Activated CD4-positive, alpha-beta T cell treated with anti-CD3 and anti-CD28 coated beads for 24 hours (primary cell): Measurements from ENCODE around the gene RPS6KA2.

Experiments
- DNase-seq, 2 donors: peaks; one replicate each; pipeline ENCODE4 v3.0.0-alpha.2; 2020; ENCODE audit warnings: low read depth in 2 of 2

The RPS6KA2 gene

GRCh38 chr6:166485651-166486535 lies 141.2 kb downstream of the RPS6KA2 start:
- DNase-seq = no peak

- no peak for DNase-seq
Observed at GRCh38 chr6:166484863-166485262, 142.2 kb downstream of the RPS6KA2 start.

- DNase-seq = no peak
Observed at GRCh38 chr6:166483573-166484250, 143.3 kb downstream of the RPS6KA2 start.

GRCh38 chr6:166483026-166483425 lies 144.0 kb downstream of the RPS6KA2 start:
- no peak for DNase-seq

GRCh38 chr6:166478782-166479592 lies 148.1 kb downstream of the RPS6KA2 start:
- DNase-seq = no peak

GRCh38 chr6:166477647-166478365 lies 149.2 kb downstream of the RPS6KA2 start:
- DNase-seq = no peak

- no peak for DNase-seq
Observed at GRCh38 chr6:166476634-166477215, 150.3 kb downstream of the RPS6KA2 start.

GRCh38 chr6:166476061-166476591 lies 150.9 kb downstream of the RPS6KA2 start:
- no peak for DNase-seq

GRCh38 chr6:166474721-166475565 lies 152.1 kb downstream of the RPS6KA2 start:
- no peak for DNase-seq

GRCh38 chr6:166473886-166474571 lies 153.0 kb downstream of the RPS6KA2 start:
- no peak for DNase-seq

GRCh38 chr6:166472636-166473035 lies 154.4 kb downstream of the RPS6KA2 start:
- DNase-seq = no peak

GRCh38 chr6:166471797-166472260 lies 155.2 kb downstream of the RPS6KA2 start:
- DNase-seq = no peak

- DNase-seq = no peak
Observed at GRCh38 chr6:166470863-166471410, 156.1 kb downstream of the RPS6KA2 start.

GRCh38 chr6:166470029-166470862 lies 156.8 kb downstream of the RPS6KA2 start:
- DNase-seq = no peak

- DNase-seq = no peak
Observed at GRCh38 chr6:166469426-166469961, 157.6 kb downstream of the RPS6KA2 start.

GRCh38 chr6:166467436-166468000 lies 159.5 kb downstream of the RPS6KA2 start:
- no peak for DNase-seq
